Thyroid gland (tissue), 4 donors: Measurements from ENCODE around the gene NOP56. TPM values are rescaled to one million over a fixed set of nuclear protein-coding genes. Genes with fewer than 3 reads are reported as not detected.

Experiments
- DNase-seq, 2 donors: peaks; one replicate each; pipeline ENCODE4 v3.0.0-alpha.2; 2019
- H3K27ac ChIP-seq, 3 donors: fragments of 200-600 bp; sonication (generic); 1 replicate in 2 of 3; 2 replicates in 1 of 3; pipeline ENCODE4 v1.5.1; 2016 to 2019; ENCODE audit warnings: mild to moderate bottlenecking in 1 of 3, moderate library complexity in 1 of 3
- H3K27me3 ChIP-seq: fragments of 200-600 bp; sonication (generic); one replicate; pipeline ENCODE4 v1.5.1; 2019
- H3K36me3 ChIP-seq, 2 donors: fragments of 200-600 bp; sonication (generic); one replicate each; pipeline ENCODE4 v1.5.1; 2016 to 2019
- H3K4me1 ChIP-seq, 2 donors: fragments of 200-600 bp; sonication (generic); one replicate each; pipeline ENCODE4 v1.5.1; 2017 to 2019
- H3K4me3 ChIP-seq, 3 donors: fragments of 200-600 bp; sonication (generic); replicated peaks in 1 of 3; 1 replicate in 2 of 3; 2 replicates in 1 of 3; pipeline ENCODE4 v1.5.1; 2016; ENCODE audit warnings: mild to moderate bottlenecking in 1 of 3
- H3K9me3 ChIP-seq: fragments of 200-600 bp; sonication (generic); one replicate; pipeline ENCODE4 v1.5.1; 2017
- POLR2A ChIP-seq, 2 donors: fragments of 450-650 bp; IDR thresholded peaks; one replicate each; pipeline ENCODE4 v1.6.1; 2017; ENCODE audit warnings: antibody characterized with exemption in 2 of 2, mild to moderate bottlenecking in 2 of 2, moderate library complexity in 1 of 2
- WGBS, 2 donors: methylation state at CpG; one replicate each; pipeline ENCODE4 v1.1.5; 2017; 5-methylcytosine and 5-hydroxymethylcytosine counted together
- intact Hi-C: fragments of 100-400 bp; cut with DNase I; formaldehyde crosslinking; loops from one replicate; pipeline ENCODE4 v1.15.1; 2023
- total RNA-seq, 4 donors: library from RNA; depleted of rRNA; stranded (reverse); fragments of >200 nt; gene quantifications; one replicate each; pipeline ENCODE4 v1.2.3, GENCODE V29; 2016
- TF ChIP-seq, protein P1 (sequence below), 6 experiments: fragments of 200-600 bp in 3 of 6; fragments of 450-650 bp in 3 of 6; sonication (generic) in 3 of 6; IDR thresholded peaks; one replicate each; pipeline ENCODE4 v1.5.1; 2016 to 2019; ENCODE audit warnings: antibody characterized with exemption in 6 of 6, mild to moderate bottlenecking in 2 of 6, inconsistent platforms in 1 of 6, moderate library complexity in 1 of 6

Gene NOP56
- total RNA-seq, 4 donors from 2014 or later = 46.8 to 85.9 (median 64.1) TPM

DNA sequence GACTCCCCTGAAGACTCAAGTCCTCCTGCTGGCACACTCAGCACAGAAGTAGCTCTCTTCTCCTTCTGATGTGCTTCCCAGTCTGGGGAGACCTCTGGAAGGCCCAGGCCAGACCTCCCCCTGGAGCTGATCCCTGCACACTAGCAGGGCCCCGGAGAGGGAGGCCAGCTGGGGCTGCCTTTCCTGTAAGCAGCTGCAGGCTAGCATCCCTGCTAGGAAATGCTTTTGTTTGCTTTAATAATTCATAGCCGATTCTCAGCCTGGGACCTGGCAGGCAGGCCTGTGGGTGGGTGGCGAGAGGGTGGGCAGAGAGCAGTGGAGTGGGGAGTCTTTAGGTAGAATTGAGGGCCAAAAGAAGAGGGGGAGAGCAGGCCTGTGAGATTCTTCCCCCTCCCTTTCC lies 45.3 kb downstream of the NOP56 start:
- TF ChIP-seq, protein P1, sequence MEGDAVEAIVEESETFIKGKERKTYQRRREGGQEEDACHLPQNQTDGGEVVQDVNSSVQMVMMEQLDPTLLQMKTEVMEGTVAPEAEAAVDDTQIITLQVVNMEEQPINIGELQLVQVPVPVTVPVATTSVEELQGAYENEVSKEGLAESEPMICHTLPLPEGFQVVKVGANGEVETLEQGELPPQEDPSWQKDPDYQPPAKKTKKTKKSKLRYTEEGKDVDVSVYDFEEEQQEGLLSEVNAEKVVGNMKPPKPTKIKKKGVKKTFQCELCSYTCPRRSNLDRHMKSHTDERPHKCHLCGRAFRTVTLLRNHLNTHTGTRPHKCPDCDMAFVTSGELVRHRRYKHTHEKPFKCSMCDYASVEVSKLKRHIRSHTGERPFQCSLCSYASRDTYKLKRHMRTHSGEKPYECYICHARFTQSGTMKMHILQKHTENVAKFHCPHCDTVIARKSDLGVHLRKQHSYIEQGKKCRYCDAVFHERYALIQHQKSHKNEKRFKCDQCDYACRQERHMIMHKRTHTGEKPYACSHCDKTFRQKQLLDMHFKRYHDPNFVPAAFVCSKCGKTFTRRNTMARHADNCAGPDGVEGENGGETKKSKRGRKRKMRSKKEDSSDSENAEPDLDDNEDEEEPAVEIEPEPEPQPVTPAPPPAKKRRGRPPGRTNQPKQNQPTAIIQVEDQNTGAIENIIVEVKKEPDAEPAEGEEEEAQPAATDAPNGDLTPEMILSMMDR (IDR thresholded peaks at IDR 0.05) = no peak
- no peak for TF ChIP-seq POLR2A (IDR thresholded peaks at IDR 0.05)
- no peaks in the 10 kb centered on the region for H3K27me3 ChIP-seq
- 73 to 76% methylated on average over 3 of the region's 3 CpGs for WGBS, 2 donors
- DNase-seq = no peak
- no peak overlapping the region for H3K27ac ChIP-seq
- H3K4me1 ChIP-seq = peaks cover 3 to 9% of the 10 kb centered on the region in 2 donors
- H3K36me3 ChIP-seq = no peaks in the 10 kb centered on the region
- H3K4me3 ChIP-seq = no peak overlapping the region
- no peaks in the 10 kb centered on the region for H3K9me3 ChIP-seq
- intact Hi-C loops = no loop called here

DNA sequence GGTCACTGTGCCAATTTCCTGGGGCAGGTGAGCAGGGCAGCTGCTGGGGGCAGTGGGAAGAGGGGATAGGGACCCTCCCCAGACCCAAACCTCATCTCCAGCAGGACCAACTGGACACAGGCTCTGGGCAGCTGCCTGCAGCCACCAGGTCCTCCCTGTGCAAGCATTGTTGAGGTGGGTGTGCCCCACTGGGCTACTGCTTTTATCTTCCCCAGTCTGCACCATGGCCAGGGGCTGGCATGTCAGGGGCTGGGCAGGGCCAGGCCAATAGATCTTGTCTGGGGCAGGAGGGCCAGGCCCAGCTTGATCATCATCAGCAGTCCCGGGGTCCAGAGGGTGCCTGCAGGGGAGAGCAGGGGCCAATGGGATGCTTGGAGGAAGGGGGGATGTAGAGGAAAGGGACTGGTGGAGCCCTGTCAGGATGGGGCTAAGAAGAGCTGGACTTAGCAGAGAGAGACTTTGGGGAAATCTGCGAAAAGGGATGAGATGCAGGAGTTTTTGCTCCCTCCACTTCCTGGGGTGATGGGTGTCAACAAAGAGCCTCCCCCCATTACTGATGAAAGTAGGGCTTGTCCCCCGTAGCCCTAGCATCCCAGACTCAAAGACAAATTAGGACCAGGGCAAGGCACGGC lies 45.9 kb downstream of the NOP56 start:
- 78 to 82% methylated on average over 4 of the region's 4 CpGs for WGBS, 2 donors
- no peaks in the 10 kb centered on the region for H3K27me3 ChIP-seq
- intact Hi-C loops = no loop called here
- DNase-seq = no peak
- H3K4me3 ChIP-seq = no peak overlapping the region
- no peak for TF ChIP-seq POLR2A (IDR thresholded peaks at IDR 0.05)
- TF ChIP-seq, protein P1 (IDR thresholded peaks at IDR 0.05) = no peak
- peaks cover 3 to 9% of the 10 kb centered on the region in 2 donors for H3K4me1 ChIP-seq
- H3K36me3 ChIP-seq = no peaks in the 10 kb centered on the region
- no peak overlapping the region for H3K27ac ChIP-seq
- no peaks in the 10 kb centered on the region for H3K9me3 ChIP-seq

GRCh38 chr20:2698912-2699311 lies 46.5 kb downstream of the NOP56 start:
- H3K27me3 ChIP-seq = no peaks in the 10 kb centered on the region
- no peak overlapping the region for H3K4me3 ChIP-seq
- TF ChIP-seq, protein P1 (IDR thresholded peaks at IDR 0.05) = no peak
- no peak for TF ChIP-seq POLR2A (IDR thresholded peaks at IDR 0.05)
- DNase-seq = no peak
- intact Hi-C loops = no loop called here
- WGBS, 2 donors = 76 to 81% methylated on average over 4 of the region's 4 CpGs
- H3K36me3 ChIP-seq = no peaks in the 10 kb centered on the region
- H3K9me3 ChIP-seq = no peaks in the 10 kb centered on the region
- no peak overlapping the region for H3K27ac ChIP-seq
- H3K4me1 ChIP-seq = peaks cover 0 to 5% of the 10 kb centered on the region in 2 donors

- no peaks in the 10 kb centered on the region for H3K36me3 ChIP-seq
- WGBS, 2 donors = 69 to 72% methylated on average over 5 of the region's 5 CpGs
- DNase-seq = no peak
- no peaks in the 10 kb centered on the region for H3K4me1 ChIP-seq
- no peak overlapping the region for H3K27ac ChIP-seq
- TF ChIP-seq, protein P1 (IDR thresholded peaks at IDR 0.05) = no peak
- no peak for TF ChIP-seq POLR2A (IDR thresholded peaks at IDR 0.05)
- no peak overlapping the region for H3K4me3 ChIP-seq
- H3K27me3 ChIP-seq = no peaks in the 10 kb centered on the region
- intact Hi-C loops = loop anchor here (10.0 kb wide), 1 partner anchor 295 kb away; no protein-coding TSS in a partner anchor
- no peaks in the 10 kb centered on the region for H3K9me3 ChIP-seq
Observed at GRCh38 chr20:2699775-2700413, 47.5 kb downstream of the NOP56 start.

DNA sequence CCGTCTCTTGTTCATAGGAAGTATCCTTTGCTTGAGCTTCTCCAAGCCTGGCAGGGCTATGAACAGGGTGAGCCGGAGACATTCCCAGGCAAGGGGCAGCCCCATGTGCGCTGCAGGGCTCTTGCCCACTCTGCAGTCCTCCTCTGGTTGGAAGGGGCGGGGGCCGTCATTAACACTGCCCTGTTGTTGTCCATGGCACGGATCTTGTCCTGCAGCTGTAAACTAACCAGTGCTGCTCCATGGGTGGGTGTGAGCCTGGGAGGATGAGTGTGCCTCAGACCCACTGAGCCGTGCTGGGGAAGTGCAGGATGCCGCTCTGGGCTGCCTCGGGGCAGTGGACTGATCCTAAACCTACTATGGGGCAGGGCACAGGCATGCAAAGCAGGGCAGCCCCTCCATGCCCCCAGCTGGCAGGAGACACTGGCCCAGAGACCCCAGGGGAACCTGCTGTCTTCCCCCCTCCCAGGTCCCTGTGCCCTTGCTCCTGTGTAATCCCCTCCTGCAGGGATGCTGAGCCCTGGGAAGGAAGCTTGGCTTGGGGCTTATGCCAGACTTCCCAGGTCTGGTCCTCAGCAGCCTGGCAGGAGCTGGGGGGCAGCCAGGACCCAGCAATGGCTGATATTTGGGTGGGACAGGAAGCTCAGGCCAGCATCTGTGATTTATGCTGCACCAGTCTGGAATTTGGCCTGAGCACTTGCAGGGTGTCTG lies 48.6 kb downstream of the NOP56 start:
- Histone ChIP-seq H3K4me1 (no peaks in the 10 kb centered on the region), H3K9me3 (no peaks in the 10 kb centered on the region), H3K36me3 (no peaks in the 10 kb centered on the region), H3K27me3 (no peaks in the 10 kb centered on the region), H3K27ac (no peak overlapping the region), H3K4me3 (no peak overlapping the region)
- DNase-seq = no peak
- TF ChIP-seq, protein P1 (IDR thresholded peaks at IDR 0.05) = no peak
- TF ChIP-seq POLR2A (IDR thresholded peaks at IDR 0.05) = no peak
- 75 to 89% methylated on average over 3 to 6 of the region's 9 CpGs for WGBS, 2 donors
- intact Hi-C loops = loop anchor here (10.0 kb wide), 1 partner anchor 294 kb away; no protein-coding TSS in a partner anchor
